Skeletal muscle tissue (tissue), 4 donors: ENCODE results near the gene ADK. TPM values are rescaled to one million over a fixed set of nuclear protein-coding genes. Genes with fewer than 3 reads are reported as not detected.
"Not testable (repeated sequence)": the region's sequence is repeated elsewhere in the genome, so short reads cannot be mapped to it uniquely, and the experiment has no call there.

ENCODE experiments used
- H3K27ac ChIP-seq: one replicate; pipeline ENCODE4 v1.7.0; 2013; ENCODE audit warnings: mild to moderate bottlenecking, low read depth, low read length, inconsistent platforms
- H3K27me3 ChIP-seq, 3 donors: one replicate each; pipeline ENCODE4 v1.7.0; 2013; ENCODE audit warnings: low read length in 3 of 3; ENCODE audit not compliant: control insufficient read depth in 3 of 3, insufficient read depth in 3 of 3
- H3K36me3 ChIP-seq, 3 donors: one replicate each; pipeline ENCODE4 v1.7.0; 2013; ENCODE audit warnings: low read length in 3 of 3; ENCODE audit not compliant: control insufficient read depth in 3 of 3, insufficient read depth in 3 of 3
- H3K4me1 ChIP-seq, 3 donors: one replicate each; pipeline ENCODE4 v1.7.0; 2013; ENCODE audit warnings: low read length in 3 of 3, mild to moderate bottlenecking in 3 of 3; ENCODE audit not compliant: control insufficient read depth in 3 of 3, insufficient read depth in 3 of 3
- H3K4me3 ChIP-seq, 3 donors: one replicate each; pipeline ENCODE4 v1.7.0; 2013; ENCODE audit warnings: low read length in 3 of 3
- H3K9ac ChIP-seq, 3 donors: one replicate each; pipeline ENCODE4 v1.7.0; 2013; ENCODE audit warnings: low read length in 3 of 3, mild to moderate bottlenecking in 3 of 3, moderate library complexity in 2 of 3, low read depth in 1 of 3
- H3K9me3 ChIP-seq, 3 donors: one replicate each; pipeline ENCODE4 v1.7.0; 2013; ENCODE audit warnings: low read length in 3 of 3; ENCODE audit not compliant: control insufficient read depth in 3 of 3
- total RNA-seq: library from RNA; depleted of rRNA; stranded (reverse); fragments of >200 nt; gene quantifications from one replicate; pipeline ENCODE4 v1.2.3, GENCODE V29; 2014
- donor health status: Osteomylitis.

ADK gene
- total RNA-seq, 1 donor from 2014 or later: 28.2 TPM

DNA sequence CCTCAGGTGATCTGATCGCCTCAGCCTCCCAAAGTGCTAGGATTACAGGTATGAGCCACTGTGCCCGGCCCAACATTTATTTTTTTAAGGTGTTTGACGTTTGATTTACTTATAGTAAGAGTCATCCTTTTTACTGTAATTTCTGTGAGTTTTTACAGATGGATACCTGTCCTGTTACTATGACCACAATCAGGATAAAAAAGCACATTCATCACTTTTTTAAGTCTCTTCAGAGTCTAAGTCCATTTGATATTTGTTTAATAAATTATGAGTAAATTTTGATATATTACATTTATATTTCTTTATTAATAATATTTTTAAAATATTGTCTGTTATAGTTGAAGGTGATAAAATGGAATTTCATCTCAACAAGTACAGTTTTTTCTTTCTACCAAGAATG lies 374.9 kb downstream of the ADK start:
- no peaks in the 10 kb centered on the region for H3K36me3 ChIP-seq
- H3K27me3 ChIP-seq: no peaks in the 10 kb centered on the region
- no peaks in the 10 kb centered on the region for H3K4me1 ChIP-seq
- H3K9me3 ChIP-seq: no peaks in the 10 kb centered on the region
- no peak overlapping the region for H3K9ac ChIP-seq
- no peak overlapping the region for H3K4me3 ChIP-seq
- no peak overlapping the region for H3K27ac ChIP-seq

DNA sequence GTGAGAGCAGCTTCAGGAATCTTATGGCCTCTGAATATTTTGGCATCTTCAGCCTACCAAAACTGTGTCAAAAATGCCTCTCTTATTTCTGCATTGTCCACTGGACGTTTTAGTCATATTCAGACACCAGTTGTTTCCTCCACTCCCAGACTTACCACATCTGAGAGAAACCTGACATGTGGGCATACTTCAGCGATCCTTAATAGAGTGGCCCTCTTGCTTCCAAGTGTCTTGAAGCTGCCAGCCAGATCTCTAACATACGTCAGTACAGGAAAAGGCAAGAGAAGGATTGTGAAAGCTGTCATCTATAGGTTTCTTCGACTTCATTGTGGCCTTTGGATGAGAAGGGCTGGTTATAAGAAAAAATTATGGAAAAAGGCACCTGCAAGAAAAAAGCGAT lies 376.6 kb downstream of the ADK start:
- not testable (repeated sequence) for H3K9ac ChIP-seq, H3K9me3 ChIP-seq, H3K27me3 ChIP-seq, H3K4me3 ChIP-seq, H3K4me1 ChIP-seq, H3K27ac ChIP-seq, H3K36me3 ChIP-seq

DNA sequence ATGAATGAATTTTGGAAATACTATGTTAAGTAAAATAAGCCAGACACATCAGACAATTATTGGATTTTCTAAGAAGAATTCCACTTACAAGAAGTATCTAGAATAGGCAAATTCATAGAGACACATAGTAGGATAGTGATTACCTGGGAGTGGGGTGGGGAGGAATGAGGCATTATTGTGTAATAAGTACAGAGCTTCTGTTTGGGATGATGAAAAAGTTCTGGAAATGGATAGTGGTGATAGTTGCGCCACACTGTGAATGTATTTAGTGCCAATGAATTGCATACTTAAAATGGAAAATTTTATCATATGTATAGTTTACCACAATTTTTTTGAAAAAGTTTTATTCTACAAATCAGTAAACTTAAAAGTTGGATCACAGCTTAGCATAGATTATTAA lies 378.2 kb downstream of the ADK start:
- no peaks in the 10 kb centered on the region for H3K27me3 ChIP-seq
- no peaks in the 10 kb centered on the region for H3K36me3 ChIP-seq
- no peaks in the 10 kb centered on the region for H3K4me1 ChIP-seq
- no peak overlapping the region for H3K27ac ChIP-seq
- H3K9ac ChIP-seq: no peak overlapping the region
- H3K4me3 ChIP-seq: no peak overlapping the region
- no peaks in the 10 kb centered on the region for H3K9me3 ChIP-seq

DNA sequence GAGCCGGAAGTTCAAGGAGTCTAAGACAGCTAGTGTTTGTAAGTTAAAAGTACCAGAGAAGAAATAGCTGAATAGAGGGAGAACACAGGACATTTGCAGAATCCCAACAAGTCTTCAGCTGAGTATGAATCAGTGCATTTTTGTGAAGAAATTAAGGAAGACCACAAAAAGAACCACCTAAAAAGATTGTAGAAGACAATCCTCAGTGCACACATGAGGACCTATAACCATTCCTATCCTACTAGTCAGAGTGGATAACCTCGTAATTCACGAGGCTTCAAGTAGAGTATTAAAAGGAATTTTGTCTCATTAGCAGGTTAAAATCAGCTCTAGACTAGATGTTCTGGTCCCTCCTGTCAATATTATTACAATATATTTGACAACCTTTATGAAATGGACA lies 380.0 kb downstream of the ADK start:
- H3K4me3 ChIP-seq: no peak overlapping the region
- no peaks in the 10 kb centered on the region for H3K27me3 ChIP-seq
- H3K9ac ChIP-seq: no peak overlapping the region
- H3K4me1 ChIP-seq: no peaks in the 10 kb centered on the region
- H3K27ac ChIP-seq: no peak overlapping the region
- no peaks in the 10 kb centered on the region for H3K36me3 ChIP-seq
- H3K9me3 ChIP-seq: no peaks in the 10 kb centered on the region

DNA sequence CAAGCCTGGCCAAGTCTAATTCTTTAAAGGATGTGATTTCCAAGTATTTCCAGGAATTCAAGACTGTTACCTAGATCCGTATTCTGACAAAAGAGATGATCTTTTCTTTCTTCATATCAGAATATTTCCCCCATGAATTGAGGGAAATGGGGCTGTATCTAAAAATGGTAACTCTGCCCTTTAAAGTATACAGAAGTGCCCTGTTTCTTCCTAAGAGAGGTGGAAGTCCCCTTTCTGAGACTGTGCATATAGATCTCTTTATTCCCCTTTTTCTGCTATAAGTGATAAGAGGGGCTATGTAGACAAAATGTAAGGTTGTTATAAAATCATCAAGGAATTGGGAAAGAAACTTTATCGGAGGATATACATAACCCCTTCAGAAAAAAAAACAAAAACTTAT lies 388.3 kb downstream of the ADK start:
- Histone ChIP-seq H3K9me3 (no peaks in the 10 kb centered on the region), H3K4me3 (no peak overlapping the region), H3K27ac (no peak overlapping the region), H3K36me3 (no peaks in the 10 kb centered on the region), H3K9ac (no peak overlapping the region), H3K4me1 (peaks cover 0 to 4% (median 4%) of the 10 kb centered on the region in 3 donors), H3K27me3 (no peaks in the 10 kb centered on the region)

DNA sequence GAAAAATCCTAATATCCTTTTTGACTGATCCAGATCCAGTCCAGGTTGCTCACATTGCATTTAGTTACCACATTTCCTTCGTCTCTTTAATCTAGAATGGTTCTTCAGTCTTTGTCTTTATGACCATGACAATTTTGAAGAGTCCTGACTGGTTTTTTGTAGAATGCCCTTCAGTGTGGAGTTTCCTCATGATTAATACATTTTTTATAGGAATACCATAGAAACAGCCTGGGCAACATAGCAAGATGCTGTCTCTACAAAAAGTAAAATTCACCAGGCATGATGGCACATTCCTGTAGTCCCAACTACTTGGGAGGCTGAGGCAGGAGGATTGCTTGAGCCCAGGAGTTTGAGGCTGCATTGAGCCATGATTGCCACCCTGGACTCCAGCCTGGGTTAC lies 390.4 kb downstream of the ADK start:
- H3K9ac ChIP-seq: no peak overlapping the region
- H3K4me3 ChIP-seq: no peak overlapping the region
- no peaks in the 10 kb centered on the region for H3K36me3 ChIP-seq
- H3K9me3 ChIP-seq: no peaks in the 10 kb centered on the region
- H3K27ac ChIP-seq: no peak overlapping the region
- H3K4me1 ChIP-seq: peaks cover 0 to 4% (median 4%) of the 10 kb centered on the region in 3 donors
- H3K27me3 ChIP-seq: no peaks in the 10 kb centered on the region

DNA sequence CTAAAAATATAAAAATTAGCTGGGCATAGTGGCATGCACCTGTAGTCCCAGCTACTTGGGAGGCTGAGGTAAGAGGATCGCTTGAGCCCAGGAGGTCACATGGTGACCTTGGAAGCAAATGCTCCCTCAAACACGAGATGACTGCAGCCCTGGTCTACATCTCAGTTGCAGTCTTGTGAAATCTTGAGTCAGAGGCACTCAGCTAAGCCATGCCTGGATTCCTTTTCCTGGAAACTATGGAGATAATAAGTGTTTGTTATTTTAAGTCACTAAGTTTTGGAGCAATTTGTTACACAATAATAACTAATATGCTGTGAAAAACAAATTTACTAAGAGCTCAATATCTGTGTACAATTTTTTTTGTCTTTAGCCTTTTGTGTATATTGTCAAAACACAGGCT lies 391.1 kb downstream of the ADK start:
- Histone ChIP-seq H3K9ac (no peak overlapping the region), H3K4me3 (no peak overlapping the region), H3K9me3 (no peaks in the 10 kb centered on the region), H3K27ac (no peak overlapping the region), H3K27me3 (no peaks in the 10 kb centered on the region), H3K4me1 (peaks cover 0 to 4% (median 4%) of the 10 kb centered on the region in 3 donors), H3K36me3 (no peaks in the 10 kb centered on the region)

DNA sequence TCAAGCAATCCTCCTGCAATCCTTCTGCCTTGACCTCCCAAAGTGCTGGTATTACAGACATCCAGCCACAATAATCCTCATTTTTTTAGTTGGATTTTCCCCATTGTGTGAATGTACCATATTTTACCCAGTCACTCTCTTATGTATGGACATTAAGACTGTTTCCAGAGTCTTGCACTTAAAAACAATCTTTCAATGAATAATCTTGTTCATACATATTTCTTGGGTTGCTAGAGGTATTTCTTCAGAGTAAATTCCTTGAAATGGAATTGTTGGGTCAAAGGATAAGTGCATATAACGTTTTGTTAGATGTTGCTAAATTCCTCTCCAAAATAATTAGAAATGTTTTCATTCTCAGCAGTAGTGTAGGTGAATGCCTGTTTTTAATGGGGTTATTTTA lies 392.3 kb downstream of the ADK start:
- H3K4me1 ChIP-seq: peaks cover 0 to 4% (median 4%) of the 10 kb centered on the region in 3 donors
- no peaks in the 10 kb centered on the region for H3K27me3 ChIP-seq
- H3K36me3 ChIP-seq: no peaks in the 10 kb centered on the region
- no peak overlapping the region for H3K9ac ChIP-seq
- H3K27ac ChIP-seq: no peak overlapping the region
- H3K4me3 ChIP-seq: no peak overlapping the region
- H3K9me3 ChIP-seq: no peaks in the 10 kb centered on the region

DNA sequence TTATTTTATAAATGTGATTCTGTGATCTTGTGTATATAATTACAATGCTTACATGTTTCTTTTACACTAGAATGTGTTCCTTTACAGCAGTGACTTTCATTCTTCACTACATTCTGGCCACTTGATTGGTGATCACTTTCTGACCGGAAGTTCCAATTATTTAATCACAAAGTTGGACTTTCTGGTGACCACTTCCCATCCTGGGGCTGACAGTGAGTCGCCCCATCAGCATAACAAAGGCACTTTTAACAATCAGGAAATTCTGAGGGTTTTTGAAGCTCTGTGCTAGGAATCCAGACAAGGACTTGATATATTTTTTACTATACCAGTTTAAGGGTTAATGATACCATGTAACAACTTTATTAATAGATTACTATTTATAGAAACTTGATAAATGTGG lies 393.1 kb downstream of the ADK start:
- H3K27ac ChIP-seq: no peak overlapping the region
- H3K9me3 ChIP-seq: no peaks in the 10 kb centered on the region
- H3K4me3 ChIP-seq: no peak overlapping the region
- no peaks in the 10 kb centered on the region for H3K27me3 ChIP-seq
- H3K36me3 ChIP-seq: no peaks in the 10 kb centered on the region
- H3K9ac ChIP-seq: no peak overlapping the region
- H3K4me1 ChIP-seq: peaks cover 0 to 4% (median 4%) of the 10 kb centered on the region in 3 donors

DNA sequence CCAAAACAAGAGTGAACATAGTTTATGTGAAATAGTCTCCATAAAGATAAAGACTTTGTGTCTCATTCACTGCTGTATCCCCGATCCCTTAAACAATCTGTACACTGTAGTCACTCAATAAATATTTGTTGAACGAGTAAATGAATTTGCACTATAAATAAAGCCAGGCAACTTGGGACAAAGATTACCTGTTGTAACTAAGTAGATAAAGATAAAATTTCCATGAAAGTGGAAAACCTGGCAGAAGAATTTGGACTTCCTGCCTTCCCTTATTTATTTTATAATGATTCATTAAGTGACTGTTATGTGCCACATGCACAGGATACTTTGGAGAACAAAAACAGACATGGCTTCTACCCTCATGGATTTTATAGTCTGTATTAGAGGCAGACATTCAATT lies 397.7 kb downstream of the ADK start:
- Histone ChIP-seq H3K9ac (no peak overlapping the region), H3K4me1 (no peaks in the 10 kb centered on the region), H3K36me3 (no peaks in the 10 kb centered on the region), H3K27ac (no peak overlapping the region), H3K27me3 (no peaks in the 10 kb centered on the region), H3K9me3 (no peaks in the 10 kb centered on the region), H3K4me3 (no peak overlapping the region)
